ENCODE data around the gene HECTD1. TPM values are rescaled to one million over a fixed set of nuclear protein-coding genes. Genes with fewer than 3 reads are reported as not detected.

Gene HECTD1
- total and polyA plus RNA-seq, 10 of the 15 experiments (the other 5 are each of a cell fraction or from before 2014, with no cell fraction given) = 27.3 to 116 (median 57.7) TPM

- TF ChIP-seq STAT3 (IDR thresholded peaks at IDR 0.05; ENCODE audit: low read depth, low read length) = no peak
- no peak for TF ChIP-seq GATAD2B (conservative IDR thresholded peaks at IDR 0.05; ENCODE audit: low read depth)
- no peak for TF ChIP-seq POLR2A (IDR thresholded peaks at IDR 0.05; ENCODE audit: low read depth, low read length)
Observed at GRCh38 chr14:31142455-31143087, 65.0 kb downstream of the HECTD1 start (continued).

- ATAC-seq = no peak
- Histone ChIP-seq H3K27me3 (replicated peaks in 1 of 2; ENCODE audit: control insufficient read depth in 2 of 2, insufficient read depth in 2 of 2, low read length in 1 of 2) (no peaks in the 10 kb centered on the region), H3K4me1 (ENCODE audit: control insufficient read depth, insufficient read depth, low read length) (no peaks in the 10 kb centered on the region), H4K20me1 (ENCODE audit: control insufficient read depth, insufficient read depth) (no peaks in the 10 kb centered on the region), H3K4me3 (no peak overlapping the region), H3K36me3 (ENCODE audit: control insufficient read depth in 2 of 2, insufficient read depth in 2 of 2, low read length in 1 of 2) (peaks cover 5 to 22% of the 10 kb centered on the region in 2 experiments), H3K79me2 (ENCODE audit: control insufficient read depth, insufficient read depth, low read length) (no peaks in the 10 kb centered on the region), H2AFZ (ENCODE audit: control insufficient read depth, low read depth, low read length) (no peak overlapping the region), H3K9me3 (replicated peaks; ENCODE audit: control insufficient read depth, insufficient read depth, low read length) (no peaks in the 10 kb centered on the region), H3K27ac (ENCODE audit: control insufficient read depth, insufficient read depth) (no peak overlapping the region), H3K9ac (ENCODE audit: control insufficient read depth, insufficient read depth, low read length) (no peak overlapping the region), H3K4me2 (ENCODE audit: control insufficient read depth, insufficient read depth) (no peak overlapping the region)
- in situ Hi-C loops (cut with MboI) = no loop called here
- DNase-seq (ENCODE audit: low read depth, low spot score) = no peak
- RAD21 ChIA-PET (ENCODE audit: unreplicated experiment) = no interaction called here
- intact Hi-C loops (cut with micrococcal nuclease; ENCODE audit: unreplicated experiment) = no loop called here
- POLR2A ChIA-PET = interaction anchor here (0.5 to 0.8 kb wide), 2 partner anchors 8 to 160 kb away, joined by 3 to 6 read pairs; no protein-coding TSS in a partner anchor
- 97% methylated on average over 4 of the region's 4 CpGs for WGBS (ENCODE audit: insufficient coverage, insufficient replicate concordance, low lambda C conversion rate, missing lambda C conversion rate)
- SMC1A ChIA-PET (ENCODE audit: uncharacterized antibody, unreplicated experiment) = interaction anchor here (1.0 kb wide), 1 partner anchor 10 kb away, joined by 5 read pairs; no protein-coding TSS in a partner anchor
- BruUV-seq (replicated peaks) = TSS peak; percentile 35
- FAIRE-seq = no peak
- CTCF ChIA-PET = interaction anchor here (0.9 to 1.6 kb wide), 2 partner anchors 11 to 312 kb away, joined by 3 to 4 read pairs; no protein-coding TSS in a partner anchor
- TF ChIP-seq RUNX3 (IDR thresholded peaks at IDR 0.05; ENCODE audit: low read length) = no peak
- no peak for TF ChIP-seq SMAD1 (IDR thresholded peaks at IDR 0.05; ENCODE audit: low read depth, partially characterized antibody)
- no peak for TF ChIP-seq WRNIP1 (IDR thresholded peaks at IDR 0.05; ENCODE audit: borderline replicate concordance, low read depth, low read length)
- TF ChIP-seq ZZZ3 (IDR thresholded peaks at IDR 0.05; ENCODE audit: control insufficient read depth, insufficient read length, low read depth) = no peak
- no peak for TF ChIP-seq ZBTB11 (CRISPR knock-in tag; IDR thresholded peaks at IDR 0.05)
- TF ChIP-seq ATF3 (IDR thresholded peaks at IDR 0.05; ENCODE audit: borderline replicate concordance, extremely low read depth, low read depth, low read length) = no peak
- no peak for TF ChIP-seq SKIL (IDR thresholded peaks at IDR 0.05; ENCODE audit: low read depth, poor library complexity, severe bottlenecking)
- TF ChIP-seq BMI1 (IDR thresholded peaks at IDR 0.05; ENCODE audit: borderline replicate concordance) = no peak
Observed at GRCh38 chr14:31139301-31139847, 68.2 kb downstream of the HECTD1 start.
